NCI-H146 treated with DMSO at 0.1 percent for 48 hours (cell line): ENCODE data around the gene FOXP1.
A peak's percentile ranks its signal among the peaks of the same experiment; 100 is the strongest.

Source experiments
- DNase-seq: peaks from one replicate; lab custom pipeline; 2025; ENCODE audit not compliant: unreplicated experiment; lab: John Stamatoyannopoulos, UW

Gene FOXP1

GRCh38 chr3:71053495-71053894 is 530.0 kb downstream of the FOXP1 start:
- DNase-seq: no peak

DNA sequence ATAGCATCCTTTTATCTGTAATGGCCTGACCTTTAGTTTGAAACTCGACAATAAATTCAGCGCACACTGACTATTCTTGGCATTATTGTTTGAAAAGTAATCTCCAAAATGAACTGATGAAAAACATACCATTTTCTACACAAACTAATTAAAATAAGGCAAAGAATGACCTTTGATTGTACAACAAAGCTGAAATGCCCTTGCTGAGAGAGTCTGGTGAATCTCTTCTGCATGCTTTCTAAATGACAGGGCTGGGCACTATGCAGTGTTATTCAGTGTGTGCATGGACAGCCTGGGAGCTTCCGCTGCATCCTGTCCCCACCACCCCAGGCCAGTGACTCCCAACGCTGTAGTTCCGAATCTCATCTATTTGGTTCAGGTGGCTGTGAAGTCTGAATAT is 530.8 kb downstream of the FOXP1 start:
- no peak for DNase-seq

- DNase-seq: no peak
These were observed 531.4 kb downstream of the FOXP1 start for GRCh38 chr3:71051893-71052687.

DNA sequence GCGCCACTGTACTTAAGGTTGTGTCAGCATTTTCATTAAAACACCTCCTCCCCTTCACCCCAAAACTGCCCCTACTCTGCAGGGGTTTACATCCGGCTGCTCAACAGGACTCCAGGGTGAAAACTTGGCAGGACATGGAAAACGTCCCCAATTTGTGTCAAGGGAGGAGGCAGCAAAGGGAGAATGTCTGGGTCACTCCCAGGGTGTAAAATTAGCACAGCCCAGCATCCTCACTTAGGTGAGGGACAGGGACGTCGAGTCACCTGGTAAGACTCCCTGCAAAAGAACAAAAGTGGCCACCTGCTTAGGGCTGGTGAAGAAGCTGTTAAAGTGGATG is 532.3 kb downstream of the FOXP1 start:
- DNase-seq: no peak

DNA sequence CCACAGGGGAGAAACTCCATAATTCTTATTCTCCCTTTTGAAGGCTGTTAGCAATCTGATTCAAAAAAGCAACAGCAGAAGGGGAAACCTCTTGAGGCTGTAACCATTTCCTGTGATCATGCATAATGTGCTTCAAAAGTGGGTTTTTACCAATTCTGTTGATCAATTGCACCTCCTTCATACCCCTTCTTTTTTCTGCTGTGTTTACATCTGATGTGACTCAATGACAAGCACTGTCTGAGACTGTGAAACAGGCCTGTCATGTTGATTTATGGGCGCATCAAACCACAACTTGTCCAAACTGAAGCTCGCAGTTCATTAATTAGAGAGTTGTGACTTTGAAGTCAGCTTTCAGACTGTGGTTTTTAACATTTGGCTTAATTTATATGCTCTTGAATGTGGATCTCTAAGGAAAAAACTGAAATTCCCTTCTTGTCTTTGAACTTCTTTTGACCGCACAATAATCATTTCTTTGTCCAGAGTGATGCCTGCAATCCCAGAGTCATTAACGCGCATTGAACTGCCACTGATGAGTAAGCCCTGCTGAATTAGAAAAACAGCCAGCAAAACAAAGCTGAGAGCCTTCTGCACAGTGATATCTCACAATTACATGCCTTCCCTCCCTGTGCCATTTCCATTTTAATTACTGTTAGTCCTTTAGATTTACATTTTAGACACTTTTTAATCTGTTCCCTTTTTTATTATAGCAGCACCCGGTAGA is 532.8 kb downstream of the FOXP1 start:
- DNase-seq: no peak

DNA sequence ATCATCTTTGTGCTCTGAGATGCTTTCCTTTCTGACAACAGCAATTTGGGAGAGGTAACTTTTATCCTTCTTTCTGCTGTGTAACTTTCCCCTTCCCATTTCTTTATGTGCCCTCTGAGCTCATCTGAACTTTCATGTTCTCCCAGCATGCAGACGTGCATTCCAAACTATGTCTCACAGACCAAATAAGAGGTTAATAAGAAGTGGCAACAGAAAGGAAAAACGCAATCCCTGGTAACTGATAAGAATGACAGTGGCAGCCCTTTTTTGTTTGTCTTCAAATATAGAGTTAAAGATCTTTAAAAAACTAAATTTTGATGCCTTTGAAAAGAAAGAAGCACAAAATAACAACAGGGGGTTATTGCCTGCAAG is 533.4 kb downstream of the FOXP1 start:
- no peak for DNase-seq

- DNase-seq: peak; percentile 6
These were observed 534.6 kb downstream of the FOXP1 start for GRCh38 chr3:71048948-71049347.

GRCh38 chr3:71047616-71048531 is 535.7 kb downstream of the FOXP1 start:
- DNase-seq: no peak

DNA sequence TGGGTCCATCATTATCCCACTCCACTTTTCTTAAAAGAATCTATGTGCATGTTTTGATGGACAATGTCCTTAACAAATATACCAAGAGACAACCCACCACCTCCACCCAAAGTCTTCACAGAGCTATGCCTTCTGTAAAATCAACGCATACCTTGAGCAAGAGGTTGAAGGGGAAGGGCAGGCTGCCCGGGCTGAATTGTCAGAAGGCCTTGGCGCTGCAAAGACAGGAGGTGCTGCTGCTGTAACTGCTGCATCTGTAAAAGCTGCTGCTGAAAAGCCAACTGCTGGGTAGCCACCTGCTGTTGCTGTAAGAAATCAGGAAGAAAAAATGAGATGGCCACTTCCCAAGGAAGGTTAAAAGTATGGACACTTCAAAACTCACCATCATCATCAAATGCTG is 536.7 kb downstream of the FOXP1 start:
- no peak for DNase-seq

- no peak for DNase-seq
These were observed 537.6 kb downstream of the FOXP1 start for GRCh38 chr3:71045917-71046282.

- DNase-seq: no peak
These were observed 538.2 kb downstream of the FOXP1 start for GRCh38 chr3:71045212-71045916.

GRCh38 chr3:71042759-71043158 is 540.8 kb downstream of the FOXP1 start:
- no peak for DNase-seq

- no peak for DNase-seq
These were observed 542.2 kb downstream of the FOXP1 start for GRCh38 chr3:71041371-71041770.

DNA sequence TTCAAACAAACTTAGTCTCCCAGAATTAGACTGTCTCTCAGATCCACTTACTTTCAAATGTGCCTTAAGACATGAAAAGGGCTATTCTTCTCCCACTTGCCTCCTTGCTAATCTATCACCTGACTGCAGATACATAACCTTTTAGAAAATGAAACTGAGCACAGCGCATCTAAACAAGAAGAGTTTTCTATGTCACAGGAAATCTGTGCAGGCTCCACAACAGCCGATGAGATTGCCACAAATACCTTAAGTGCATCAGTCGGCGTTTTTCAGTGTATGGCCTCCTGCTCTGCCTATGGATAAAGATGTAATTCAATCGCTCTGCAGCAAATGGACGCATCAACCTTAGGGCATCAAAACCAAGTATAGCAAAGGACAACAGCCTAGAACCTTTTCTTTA is 544.2 kb downstream of the FOXP1 start:
- DNase-seq: no peak

DNA sequence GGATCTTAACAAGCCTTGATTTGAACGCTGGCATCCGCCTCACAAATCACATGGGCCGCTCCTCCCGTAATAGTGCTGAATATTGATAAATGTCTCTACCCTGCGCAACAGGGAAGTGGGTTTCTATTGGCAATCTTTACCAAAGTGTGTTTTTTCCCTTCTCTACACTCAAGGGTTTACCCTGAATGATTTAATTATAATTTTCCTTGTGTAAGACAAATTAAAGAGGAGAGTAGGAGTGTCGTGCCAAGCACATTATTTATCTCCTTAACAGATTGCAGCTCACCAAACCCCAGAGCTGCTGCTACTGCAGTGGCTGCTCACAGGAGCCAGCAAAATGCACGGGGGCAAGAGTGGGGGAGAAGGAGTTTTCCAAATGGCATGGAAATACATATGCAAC is 545.8 kb downstream of the FOXP1 start:
- no peak for DNase-seq

DNA sequence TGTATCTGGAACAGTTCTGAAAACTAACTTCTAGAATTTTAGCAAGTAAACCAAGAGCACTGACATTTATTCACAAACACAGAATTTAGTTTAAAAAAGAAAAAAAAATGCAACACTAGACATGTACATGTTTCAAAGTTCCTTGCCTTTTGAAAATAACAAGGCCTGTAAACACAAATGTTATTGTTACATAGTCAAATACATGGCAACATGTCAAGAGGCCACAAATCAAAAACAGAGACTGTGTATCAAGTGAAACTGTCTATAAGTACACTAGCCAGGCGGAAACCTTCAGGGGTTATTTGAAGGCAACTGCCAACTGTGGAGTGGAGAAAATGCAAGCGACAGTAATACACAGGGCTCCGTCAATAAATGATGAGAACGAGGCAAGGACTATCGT is 547.6 kb downstream of the FOXP1 start:
- DNase-seq: no peak

GRCh38 chr3:71035314-71035713 is 548.2 kb downstream of the FOXP1 start:
- no peak for DNase-seq

DNA sequence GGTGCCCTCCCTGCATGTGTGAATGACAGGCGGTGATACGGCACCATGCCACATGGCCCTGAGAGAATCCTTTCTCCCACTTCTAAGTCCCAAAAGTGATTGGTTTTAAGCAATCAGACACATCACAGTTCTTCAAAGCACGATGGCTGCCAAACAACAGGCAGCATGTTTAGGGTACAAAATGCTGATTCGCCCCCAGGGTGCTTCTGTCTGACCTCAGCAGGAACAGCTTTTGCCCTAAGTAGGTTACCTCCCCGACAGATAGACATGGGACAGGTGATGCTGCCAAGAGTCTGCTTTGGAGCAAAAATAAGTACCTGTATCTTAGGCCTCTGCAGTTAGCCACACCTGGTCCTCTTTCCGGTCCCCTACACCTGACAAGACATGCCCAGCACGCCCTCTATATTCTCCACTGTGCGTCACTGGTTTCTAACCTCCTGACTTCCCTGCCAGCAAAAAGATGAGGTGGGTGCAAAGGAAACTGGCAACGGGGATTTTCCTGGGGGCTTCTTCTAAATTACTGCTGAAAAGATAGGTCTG is 549.8 kb downstream of the FOXP1 start:
- no peak for DNase-seq

DNA sequence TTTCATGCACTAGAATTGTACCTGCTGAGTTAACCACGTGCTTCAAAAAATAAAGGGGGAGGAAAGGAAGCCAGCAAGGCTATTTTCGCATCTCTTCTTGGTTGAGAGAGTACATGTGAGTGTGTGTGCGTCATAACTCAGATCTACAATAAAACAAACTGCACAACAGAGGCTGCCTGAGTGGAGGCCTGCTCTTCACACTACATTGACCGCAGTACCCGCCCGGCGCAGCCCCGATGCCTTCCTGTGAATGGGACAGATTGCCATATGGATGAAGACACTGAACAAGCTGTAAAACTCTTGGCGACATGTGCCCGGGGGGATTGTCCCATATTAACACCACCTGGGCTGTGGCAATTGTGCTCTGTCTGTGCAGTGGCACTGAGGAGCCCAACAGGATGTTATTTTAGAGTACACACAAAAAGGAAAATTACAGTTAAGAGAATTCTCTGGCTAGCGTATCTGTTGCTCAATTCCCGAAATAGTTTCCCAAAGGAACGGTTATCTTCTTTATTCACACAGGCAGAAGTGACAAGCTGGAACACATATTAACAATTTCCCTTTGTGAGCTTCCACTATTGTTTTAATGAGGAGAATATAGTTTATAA is 551.5 kb downstream of the FOXP1 start:
- DNase-seq: no peak

DNA sequence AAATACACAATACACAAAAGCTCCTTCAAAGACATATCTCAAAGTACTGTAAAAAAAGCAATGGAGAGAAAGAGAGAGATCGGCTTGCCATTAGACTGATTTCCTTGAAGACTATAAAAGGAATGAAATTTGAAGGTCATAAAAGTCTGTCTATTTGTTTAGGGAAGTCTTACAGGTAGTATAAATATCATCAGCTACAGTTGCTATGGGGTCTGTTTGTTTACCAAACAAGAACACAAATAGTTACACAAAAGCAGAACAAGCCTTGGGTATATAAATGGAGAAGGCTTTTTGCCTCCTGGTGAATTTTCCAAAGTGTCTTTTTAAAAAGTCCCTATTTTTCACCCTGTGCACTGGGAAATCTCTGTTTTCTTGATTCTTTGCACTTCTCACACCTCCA is 552.3 kb downstream of the FOXP1 start:
- no peak for DNase-seq

DNA sequence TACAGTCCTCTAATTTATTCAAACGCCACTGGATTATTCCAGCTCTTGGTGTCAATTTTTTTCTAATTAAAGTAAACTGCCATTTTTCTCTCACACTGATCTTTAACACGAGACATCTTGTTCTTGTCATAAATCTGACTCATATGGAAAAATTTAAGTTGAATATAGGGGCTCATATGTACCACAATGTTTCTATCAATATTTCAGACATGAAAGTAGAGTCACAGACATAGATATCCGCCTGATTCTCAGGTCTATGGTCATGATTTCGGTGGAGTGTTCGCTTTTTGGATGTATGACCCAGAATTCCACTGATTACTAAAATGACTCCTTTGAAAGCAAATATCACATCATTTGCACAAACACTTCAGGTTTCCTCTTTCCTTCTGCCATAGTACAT is 552.8 kb downstream of the FOXP1 start:
- DNase-seq: no peak
